Dermis blood vessel endothelial cell (primary cell): ENCODE measurements around the gene RXRG. TPM values are rescaled to one million over a fixed set of nuclear protein-coding genes. Genes with fewer than 3 reads are reported as not detected.

ENCODE experiments used
- DNase-seq: peaks from one replicate; pipeline ENCODE4 v3.0.0; 2010
- total RNA-seq: library from RNA; depleted of rRNA; stranded (reverse); fragments of >200 nt; gene quantifications from 2 replicates; pipeline ENCODE4 v1.2.3, GENCODE V29; 2014

Gene RXRG
- total RNA-seq, 1 donor from 2014 or later: not detected

DNA sequence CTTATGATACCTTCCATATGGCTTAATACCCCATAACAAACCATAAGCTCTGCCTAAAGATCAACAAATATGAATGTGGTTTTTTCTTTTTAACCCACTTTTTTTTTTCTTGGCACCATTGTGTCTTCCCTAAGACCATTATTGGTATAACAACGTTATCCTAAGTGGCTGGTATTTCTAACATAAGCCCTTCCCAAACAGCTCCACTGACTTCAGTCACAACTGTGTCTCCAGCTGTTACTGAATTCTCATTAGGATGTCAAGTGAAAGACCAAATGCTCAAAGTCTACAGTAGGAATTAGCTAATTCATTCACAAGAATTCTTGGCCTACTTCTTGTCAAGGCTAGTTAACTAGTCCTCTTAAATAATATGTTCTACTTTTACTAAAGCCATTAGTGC is 4.2 kb upstream of the RXRG start:
- DNase-seq: no peak

DNA sequence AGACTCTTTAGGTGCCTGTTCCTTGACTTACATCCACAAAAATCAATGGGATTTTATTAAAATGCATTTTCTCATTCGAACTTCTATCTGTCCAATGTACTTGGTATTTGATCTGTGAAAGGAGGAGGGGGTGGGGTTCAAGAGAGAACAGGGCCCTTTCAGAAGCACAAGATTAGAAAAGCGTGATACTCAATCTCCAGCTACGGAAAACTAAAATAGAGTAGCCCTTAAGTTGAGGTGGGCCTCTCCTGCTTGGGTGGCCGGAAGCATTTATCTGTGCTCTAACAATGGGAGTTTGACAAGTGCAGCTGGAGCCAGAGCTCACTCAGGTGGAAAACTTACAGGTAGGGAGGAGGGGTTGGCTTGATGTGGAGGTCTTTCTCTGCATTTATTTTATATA is 462 bp upstream of the RXRG start:
- DNase-seq: no peak

DNA sequence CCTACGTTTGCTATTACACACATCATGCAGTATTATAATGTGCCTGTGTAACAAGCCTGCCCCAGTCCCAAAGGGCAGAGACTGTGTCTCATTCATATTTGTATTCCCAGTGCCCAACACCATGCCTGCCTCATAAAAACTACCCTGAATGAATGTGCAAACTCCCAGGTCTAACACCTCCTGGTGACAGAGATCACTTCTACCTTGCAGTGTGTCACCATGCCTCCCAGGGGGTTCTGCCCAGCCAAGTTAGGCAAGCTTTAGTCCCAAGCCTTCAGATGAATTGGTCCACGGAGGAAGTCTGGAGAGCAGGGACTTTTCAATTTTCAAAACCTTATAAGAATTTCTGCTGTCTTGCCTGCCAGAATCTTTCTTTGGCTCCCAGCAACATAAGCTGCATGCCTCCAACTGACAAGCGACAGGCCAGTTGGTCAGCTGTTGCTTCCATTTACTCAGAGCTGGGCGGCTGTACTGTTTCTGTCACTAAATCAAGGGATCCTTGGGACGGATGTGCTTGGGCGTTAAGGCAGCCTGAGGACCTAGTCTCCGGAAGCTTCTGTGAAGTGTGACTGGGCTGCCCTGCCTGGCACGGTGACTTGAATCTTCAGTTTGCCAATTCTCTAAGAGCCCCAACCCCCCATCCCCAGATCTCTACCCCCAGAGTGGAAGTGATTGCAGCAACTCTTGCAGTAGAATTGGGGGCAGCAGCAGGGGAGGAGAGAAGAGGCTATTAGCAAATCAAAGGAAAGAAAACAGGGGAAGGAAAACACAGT is 1.2 kb downstream of the RXRG start:
- DNase-seq: no peak

DNA sequence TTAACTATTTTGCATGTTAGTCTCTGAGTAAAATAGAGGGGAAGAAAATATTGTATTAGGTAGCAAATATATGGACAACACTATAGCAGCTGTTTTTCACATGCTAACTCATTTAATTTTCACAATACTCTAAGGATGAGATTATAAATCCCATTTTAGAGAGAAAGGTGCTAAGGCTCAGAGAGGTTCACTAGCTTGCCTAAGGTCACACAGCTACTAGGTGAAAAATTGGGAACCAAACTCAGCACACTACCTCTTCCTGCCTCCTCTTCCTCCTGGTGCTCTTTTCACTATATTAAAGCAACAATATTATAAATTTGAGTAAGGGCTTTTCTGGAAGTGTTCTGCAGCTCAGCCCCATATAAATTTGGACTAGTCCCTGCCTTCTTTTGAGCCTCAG is 2.3 kb downstream of the RXRG start:
- DNase-seq: no peak

DNA sequence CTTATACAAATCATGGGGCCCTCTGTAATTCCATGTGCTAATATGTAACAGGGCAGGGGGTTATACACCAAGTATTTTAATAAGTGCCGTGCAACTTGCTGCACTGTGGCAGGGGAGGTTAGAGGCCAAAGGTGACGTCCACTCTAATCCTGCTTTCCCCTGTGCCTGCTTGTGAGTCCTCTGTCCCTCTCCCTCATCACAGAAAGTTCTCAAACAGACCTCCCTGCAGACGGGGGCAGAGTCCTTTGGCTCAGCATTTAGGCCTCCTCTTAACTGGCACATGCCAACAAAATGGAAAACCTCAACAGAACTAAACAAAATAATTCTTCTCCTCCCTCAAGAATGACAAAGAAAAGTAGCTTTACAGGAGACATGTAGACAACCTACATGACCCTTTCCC is 2.9 kb downstream of the RXRG start:
- DNase-seq: no peak

DNA sequence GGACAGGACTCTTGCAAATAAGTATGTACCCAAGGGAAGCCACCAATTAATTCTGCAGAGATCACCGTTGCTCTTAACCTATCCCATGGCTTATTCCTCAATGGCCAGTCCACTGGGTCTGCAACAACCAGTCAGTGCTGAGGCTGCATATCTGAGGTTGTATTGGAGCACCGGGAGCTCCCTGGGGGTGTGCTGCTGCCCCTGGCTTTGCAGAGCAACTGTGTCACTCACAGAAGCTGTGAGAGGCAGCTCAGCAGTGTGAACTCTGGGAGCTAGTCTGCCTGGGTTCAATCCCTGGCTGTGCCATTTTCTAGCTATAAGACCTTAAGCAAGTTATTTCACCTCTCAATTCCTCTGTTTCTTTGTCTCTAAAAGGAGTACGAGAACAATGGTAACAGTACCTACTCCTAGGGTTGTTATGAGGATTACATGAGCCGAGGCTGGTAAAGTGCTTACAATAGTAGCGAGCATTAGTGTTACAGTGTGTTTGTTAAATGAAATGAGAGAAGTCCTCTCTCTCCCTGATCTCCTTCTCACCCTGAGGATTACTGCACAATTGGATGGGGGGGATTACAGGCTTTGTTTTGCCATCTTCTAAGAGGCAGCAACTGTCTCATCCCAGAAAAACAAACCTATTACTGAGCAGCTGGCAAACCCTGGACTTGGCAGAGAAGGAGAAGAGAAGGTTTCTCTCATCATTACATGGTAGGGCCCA is 3.6 kb downstream of the RXRG start:
- no peak for DNase-seq

DNA sequence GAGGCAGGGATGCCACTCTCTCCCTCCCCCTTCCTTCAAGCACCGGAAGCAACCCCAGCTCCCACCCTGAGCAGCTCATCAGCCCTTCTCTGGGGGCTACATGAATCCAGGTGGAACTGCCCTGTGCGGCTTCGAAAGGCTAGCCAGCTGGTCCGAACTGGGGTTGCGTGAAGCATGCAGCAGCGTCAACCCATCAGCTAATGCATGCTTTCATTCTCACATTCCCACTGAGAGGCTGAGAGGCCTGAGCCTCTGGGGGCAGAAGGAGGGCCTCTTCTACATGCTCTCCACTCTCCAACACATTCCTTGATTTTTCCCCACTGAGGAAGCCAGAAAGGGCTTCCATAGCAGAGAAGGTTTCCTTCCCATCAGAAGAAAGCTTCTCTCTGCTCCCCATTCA is 5.6 kb downstream of the RXRG start:
- DNase-seq: no peak

DNA sequence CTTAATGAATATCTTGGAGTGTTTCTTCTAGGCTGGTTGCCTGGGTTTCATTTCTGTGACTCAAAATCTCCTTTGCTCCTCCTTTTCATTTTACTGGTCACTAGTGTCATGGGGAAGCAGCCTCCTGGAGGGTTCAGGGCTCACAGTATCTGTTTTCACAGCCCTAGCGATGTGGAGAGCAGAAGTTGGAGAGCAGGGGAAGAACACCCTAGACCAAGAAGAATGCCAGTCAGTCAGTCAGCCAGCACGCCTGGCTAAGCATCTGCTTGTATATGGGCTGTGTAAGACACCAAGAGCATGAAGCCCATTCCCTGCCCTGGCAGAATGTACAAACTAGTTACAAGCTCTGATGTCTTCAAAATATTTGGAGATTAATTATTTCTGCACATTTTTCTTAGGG is 7.9 kb downstream of the RXRG start:
- no peak for DNase-seq

DNA sequence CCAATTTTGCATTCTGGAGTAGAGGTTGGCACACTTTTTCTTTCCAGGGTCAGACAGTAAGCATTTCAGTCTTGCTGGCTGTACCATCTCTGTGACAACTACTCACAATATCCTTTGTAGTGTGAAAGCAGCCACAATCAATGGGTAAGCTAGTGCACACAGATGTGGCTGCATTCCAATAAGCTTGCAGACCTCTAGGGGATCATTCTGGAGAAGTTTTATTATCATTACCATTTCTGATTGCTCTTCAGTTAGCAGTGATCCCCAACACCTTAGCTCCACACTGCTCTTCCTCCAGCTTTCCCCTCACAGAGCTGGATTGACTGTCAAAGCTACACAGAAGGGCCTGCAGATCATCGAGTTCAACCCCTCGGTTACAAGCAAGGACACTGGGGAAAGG is 9.1 kb downstream of the RXRG start:
- no peak for DNase-seq

DNA sequence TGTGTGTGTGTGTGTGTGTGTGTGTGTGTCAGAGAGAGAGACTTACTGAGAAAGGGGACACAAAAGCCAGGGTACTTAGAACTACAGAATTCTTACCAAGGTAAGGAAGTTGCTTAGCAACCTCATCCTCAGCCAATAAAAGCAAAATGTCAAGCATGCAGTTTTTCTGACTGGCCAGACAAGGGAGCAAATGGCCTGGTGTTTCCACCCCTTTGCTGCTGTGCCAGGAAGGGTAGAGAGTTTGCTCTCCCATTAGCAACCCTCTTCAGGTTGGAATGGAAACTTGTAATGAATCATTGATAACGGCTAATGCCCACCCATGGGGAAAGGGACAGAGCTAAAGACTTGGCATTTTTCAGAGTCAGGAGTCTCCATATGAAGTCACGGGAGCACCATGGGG is 10.6 kb downstream of the RXRG start:
- DNase-seq: no peak

DNA sequence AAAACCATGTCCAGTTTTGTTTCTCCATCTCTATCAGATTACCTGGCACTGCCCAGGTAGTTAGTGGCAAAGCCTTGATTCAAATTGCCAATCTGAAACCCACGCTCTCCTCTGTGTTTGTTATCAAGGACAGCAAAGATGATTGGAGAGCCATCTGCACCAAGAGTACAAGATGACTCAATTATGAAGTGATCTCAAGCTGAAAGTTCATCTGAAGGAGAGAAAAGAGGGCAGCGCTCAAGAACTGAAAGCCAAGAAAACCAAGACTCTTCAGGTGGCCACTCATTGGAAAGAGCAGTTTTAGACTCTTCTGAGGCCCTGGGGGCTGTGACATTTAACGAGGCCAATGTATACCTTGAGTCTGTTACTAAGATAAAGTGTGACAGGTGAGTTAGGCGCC is 13.8 kb downstream of the RXRG start:
- no peak for DNase-seq

DNA sequence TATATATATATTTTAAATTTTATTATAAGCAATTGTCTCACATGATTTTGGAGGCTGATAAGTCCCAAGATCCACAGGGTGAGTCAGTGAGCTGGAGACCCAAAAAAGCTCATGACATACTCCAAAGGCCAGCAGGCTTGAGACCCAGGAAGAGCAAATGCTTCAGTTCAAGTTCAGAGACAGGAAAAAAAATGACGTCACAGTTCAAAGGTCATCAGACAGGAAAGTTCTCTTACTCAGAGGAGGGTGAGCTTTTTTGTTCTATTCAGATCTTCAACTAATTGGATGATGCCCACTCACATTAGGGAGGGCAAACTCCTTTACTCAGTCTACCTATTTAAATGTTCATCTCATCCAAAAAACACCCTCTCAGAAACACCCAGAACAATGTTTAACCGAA is 18.2 kb downstream of the RXRG start:
- peak; percentile 3 for DNase-seq

DNA sequence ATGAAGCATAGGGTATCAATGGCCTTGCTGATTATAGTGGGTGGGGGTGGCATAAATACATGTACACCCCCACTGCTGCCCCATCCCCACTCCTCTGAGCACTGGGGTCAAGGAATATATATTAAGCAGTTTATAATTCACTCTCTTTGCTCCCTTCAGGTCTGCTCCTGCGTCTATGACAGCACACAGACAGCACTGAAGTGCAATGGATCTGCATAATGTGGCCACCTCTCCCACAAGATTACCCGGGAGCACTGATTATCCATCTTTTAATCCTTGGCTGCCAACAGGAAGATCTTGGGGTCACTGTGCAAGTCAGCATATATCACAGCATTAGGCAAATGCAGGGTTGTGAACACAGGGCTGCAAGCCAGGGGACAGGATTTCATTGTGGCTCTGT is 19.3 kb downstream of the RXRG start:
- no peak for DNase-seq

DNA sequence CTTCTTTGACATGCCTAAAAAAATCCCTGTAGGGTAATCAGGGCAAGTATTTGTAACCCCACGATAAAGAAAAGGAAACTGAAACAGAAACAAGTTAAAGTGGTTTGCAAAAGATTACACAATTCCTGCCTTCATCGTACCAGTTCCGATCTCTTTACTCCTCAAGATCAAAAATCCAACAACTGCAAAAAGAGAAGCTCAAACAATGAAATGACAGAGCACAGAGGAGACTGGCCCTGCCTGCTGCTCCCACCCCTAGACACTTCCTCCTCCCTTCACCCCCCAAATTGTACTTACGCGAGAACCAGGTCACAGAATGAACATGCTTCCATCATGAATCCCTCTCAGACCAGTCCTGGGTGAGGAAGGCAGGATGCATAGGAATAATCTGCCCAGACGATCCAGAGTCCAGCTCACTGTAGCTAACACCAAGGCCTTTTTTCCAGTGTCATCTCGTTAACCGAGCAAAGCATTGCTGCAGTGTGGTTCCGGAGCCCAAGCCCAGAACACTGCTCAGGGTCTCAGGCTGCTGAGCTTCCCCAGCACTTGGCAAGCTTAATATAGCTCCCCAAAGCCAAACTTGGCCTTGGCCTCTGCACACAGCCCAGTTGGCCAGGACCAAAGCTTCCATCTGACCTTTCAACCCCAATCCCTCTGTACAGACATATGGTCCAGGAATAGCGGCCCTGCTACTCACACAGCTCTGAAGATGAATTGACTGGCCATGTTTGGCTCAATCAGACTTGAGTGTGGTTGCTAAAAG is 20.3 kb downstream of the RXRG start:
- no peak for DNase-seq

DNA sequence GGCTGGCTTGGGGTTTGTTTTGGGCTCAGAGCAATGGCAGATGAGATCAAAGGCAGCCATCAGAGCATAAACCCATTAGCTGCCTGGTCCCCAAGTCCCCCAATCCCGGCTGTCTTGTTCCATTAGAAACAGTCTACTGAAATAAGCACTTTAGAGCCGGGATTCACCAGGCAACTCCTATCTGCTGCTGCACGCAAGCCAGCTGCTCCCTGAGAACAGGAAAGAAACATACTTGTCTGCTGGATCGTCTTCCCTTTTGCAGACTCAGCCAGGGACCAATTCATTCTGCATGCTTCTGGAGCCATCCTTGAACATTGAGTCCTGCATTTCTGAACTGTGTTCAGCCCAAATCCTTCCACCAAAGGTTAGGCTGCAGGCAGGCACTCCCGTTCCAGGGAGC is 21.8 kb downstream of the RXRG start:
- DNase-seq: no peak

DNA sequence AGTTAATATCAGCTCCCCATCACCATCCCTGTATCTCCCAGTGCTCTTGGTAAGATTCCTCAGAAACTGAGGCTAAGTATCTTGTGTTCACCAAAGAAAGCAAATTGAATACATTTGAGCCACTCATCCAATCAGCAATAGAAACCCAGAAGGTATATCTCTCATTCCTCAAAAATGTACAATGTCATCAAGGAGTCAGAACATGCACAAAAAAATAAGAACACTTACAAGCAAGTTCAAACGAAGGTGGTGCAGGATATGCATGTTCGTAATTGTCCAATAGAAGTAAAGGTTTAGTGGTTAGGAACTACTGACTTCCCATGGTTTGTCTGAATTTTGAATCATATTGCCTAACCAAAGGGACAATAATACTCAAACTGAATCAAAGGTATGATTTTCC is 24.3 kb downstream of the RXRG start:
- DNase-seq: no peak

DNA sequence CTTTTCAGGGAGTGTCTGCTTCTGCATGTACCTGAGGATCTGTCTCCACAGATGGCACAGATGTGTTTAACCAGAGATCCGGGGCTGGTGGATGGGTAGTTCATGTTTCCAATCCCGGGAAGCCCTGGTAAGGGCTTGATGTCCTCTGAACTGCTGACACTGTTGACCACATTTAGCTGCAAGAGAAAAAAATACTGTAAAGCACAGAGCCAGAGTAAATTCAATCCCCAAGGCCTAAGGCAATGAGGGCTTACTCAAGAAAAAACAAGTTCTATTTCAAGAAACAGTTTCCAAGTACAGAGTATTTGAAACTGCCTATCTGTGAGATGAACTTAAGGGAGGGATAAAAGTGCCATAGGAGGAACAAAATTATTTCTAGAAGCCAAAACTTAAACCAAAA is 25.1 kb downstream of the RXRG start:
- DNase-seq: no peak

DNA sequence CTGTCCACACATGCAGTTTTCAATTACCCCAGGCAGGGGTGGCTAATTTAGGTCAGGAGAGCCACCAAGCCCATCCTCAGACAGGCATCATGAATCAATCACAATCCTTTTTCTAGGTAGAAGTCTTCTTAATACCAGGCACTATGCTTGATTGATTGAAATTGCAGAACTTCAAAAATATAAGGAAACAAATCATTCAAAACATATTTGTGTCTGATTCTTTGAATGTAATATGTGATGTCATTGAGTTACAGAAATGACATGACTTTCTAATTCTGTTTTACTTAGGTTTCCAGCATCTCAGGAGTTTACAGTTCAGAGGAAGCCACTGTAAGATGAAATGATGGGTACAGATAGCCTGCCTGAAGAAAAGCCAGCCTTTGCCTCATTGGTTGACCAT is 26.7 kb downstream of the RXRG start:
- no peak for DNase-seq

DNA sequence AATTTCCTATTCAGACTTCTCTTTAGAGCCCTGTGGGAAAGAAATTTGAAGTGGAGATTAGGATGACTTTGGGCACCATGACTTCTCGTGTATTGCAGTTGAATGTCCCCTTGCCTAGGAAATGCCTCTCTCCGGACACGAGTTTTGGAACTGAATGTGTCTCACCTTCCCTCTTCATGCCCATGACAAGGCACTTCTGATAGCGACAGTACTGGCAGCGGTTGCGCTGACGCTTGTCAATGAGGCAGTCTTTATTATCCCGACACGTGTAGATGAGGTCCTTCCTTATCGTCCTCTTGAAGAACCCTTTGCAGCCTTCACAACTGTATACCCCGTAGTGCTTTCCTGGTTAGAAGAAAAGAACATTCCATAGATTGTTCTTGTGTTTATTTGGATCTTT is 28.1 kb downstream of the RXRG start:
- DNase-seq: no peak

DNA sequence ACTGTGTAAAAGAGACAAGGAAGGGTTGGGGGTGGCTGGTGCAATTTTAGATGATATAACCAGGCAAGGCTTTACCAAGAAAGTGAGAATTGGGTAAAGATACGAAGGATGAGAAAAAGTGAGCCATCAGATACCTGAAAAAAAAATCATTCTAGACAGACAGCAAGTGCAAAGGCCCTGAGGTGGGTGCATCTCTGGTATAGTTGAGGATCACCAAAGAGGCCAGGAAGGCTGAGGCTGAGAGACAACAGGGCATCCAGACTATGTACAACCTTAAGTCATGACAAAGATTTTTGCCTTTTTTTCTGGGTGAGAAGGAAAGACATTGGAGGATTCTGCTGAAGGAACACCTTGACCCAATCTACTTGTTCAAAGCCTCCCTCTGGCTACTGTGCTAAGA is 29.9 kb downstream of the RXRG start:
- DNase-seq: no peak

DNA sequence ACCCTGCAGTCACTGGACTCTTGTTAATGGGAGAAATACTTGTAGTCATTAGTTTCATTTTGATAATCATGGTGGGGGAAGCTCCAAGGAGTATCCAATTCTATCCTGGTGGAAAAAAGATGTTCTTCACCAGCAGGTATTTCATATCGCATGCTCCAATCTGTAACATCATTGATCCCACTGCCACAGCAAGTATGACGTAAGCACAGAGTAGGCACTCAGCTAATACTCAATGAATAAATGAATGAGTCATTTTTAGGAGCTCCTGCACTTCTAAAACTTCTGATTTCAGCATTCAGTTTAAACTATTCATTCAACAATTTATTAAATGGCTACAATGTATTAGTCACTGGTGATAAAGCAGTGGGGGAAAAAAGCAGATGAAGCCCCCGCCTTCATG is 30.3 kb downstream of the RXRG start:
- no peak for DNase-seq

DNA sequence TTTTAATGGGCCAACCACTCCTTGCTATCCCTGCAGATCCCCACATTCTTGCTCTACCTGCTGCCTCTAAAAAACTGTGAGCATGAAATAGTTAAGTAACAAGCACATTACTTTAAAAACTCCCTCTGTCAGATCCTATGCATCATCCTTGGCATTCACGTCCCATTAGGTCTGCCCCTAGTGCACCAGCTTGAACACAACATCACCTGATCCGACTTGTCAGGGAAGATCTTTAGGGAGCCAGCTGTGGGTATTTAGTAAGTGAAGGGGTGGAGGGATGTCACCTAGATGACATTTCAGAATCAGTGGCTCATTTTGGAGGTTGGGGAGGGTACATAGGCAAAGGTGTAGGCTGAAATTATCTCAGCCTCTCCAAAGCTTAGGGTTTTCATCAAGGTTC is 33.5 kb downstream of the RXRG start:
- DNase-seq: no peak

DNA sequence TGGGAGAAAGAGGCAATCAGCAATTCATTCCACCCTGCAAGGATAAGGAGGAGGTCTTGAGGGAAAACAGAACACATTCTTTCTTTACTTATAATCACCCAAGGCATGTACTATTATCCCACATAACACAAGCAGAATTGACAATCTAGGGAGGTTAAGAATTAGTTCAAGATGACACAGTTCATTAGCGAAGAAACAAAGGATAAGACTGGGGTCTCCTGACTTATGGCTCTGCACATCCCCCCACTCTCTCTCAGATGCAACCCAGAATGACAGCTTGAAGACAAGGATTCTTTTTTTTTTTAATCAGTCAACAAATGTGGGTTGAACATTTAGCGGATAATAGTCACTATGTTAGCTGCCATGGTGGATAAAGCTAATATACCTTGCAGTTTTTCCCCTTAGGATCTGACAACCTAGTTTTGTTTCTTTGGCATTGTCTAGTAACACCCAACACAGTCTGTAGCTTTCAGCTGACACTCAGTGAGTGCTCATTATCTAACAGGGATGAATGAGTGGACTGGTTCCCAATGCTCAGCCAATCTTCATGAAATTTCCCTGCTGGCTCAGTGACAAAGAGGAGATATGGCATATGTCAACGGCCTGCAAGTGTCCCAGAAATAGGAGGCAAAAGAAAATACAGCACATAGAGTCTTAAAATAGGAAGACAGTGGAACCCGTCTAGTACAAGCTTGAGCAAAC is 35.1 kb downstream of the RXRG start:
- no peak for DNase-seq
